GM21367 (cell line): ENCODE results near the gene SLC38A8.

ENCODE experiments used
- ATAC-seq: cut with Tn5 transposase; IDR thresholded peaks from one replicate; pipeline ENCODE4 v1.9.1; 2021; ENCODE audit not compliant: unreplicated experiment

The SLC38A8 gene

GRCh38 chr16:83972256-83973008 lies 70.2 kb downstream of the SLC38A8 start:
- no peak for ATAC-seq

- ATAC-seq, result no peak
Observed at GRCh38 chr16:83971165-83972130, 71.1 kb downstream of the SLC38A8 start.

GRCh38 chr16:83970430-83970815 lies 72.2 kb downstream of the SLC38A8 start:
- no peak for ATAC-seq

GRCh38 chr16:83969771-83970429 lies 72.7 kb downstream of the SLC38A8 start:
- ATAC-seq, result no peak

GRCh38 chr16:83968891-83969649 lies 73.5 kb downstream of the SLC38A8 start:
- ATAC-seq, result no peak

- no peak for ATAC-seq
Observed at GRCh38 chr16:83968306-83968851, 74.2 kb downstream of the SLC38A8 start.

GRCh38 chr16:83967838-83968305 lies 74.7 kb downstream of the SLC38A8 start, which contains the start of gene NECAB2:
Gene NECAB2, plus strand, starts transcription at chr16:83968244. Its CDS starts 405 bp downstream, at chr16:83968649.
- no peak for ATAC-seq

- ATAC-seq, result no peak
Observed at GRCh38 chr16:83967091-83967490, 75.5 kb downstream of the SLC38A8 start.

GRCh38 chr16:83966153-83966696 lies 76.4 kb downstream of the SLC38A8 start:
- ATAC-seq, result no peak

GRCh38 chr16:83965444-83966152 lies 77.0 kb downstream of the SLC38A8 start:
- ATAC-seq, result no peak

GRCh38 chr16:83964684-83965443 lies 77.7 kb downstream of the SLC38A8 start:
- no peak for ATAC-seq

- no peak for ATAC-seq
Observed at GRCh38 chr16:83963277-83964119, 79.1 kb downstream of the SLC38A8 start.

GRCh38 chr16:83961591-83961990 lies 81.0 kb downstream of the SLC38A8 start:
- no peak for ATAC-seq

- ATAC-seq, result no peak
Observed at GRCh38 chr16:83960521-83961249, 81.9 kb downstream of the SLC38A8 start.
